Mesenchymal stem cell (in vitro differentiated cells and primary cell): ENCODE results near the gene ITGB7.
A peak's percentile ranks its signal among the peaks of the same experiment; 100 is the strongest.

Experiments
- DNase-seq: peaks from one replicate; pipeline ENCODE4 v3.0.0-alpha.2; 2013
- H2AFZ ChIP-seq: one replicate; pipeline ENCODE4 v1.6.1; 2013; ENCODE audit warnings: low read depth, mild to moderate bottlenecking, control low read depth, inconsistent platforms, low read length, moderate library complexity
- H2AK5ac ChIP-seq: 2 replicates; pipeline ENCODE4 v1.6.1; 2013; ENCODE audit warnings: low read length, moderate library complexity, mild to moderate bottlenecking, inconsistent platforms; ENCODE audit not compliant: severe bottlenecking
- H2BK120ac ChIP-seq: one replicate; pipeline ENCODE4 v1.6.1; 2013; ENCODE audit warnings: low read depth, mild to moderate bottlenecking, inconsistent platforms, low read length, moderate library complexity
- H2BK12ac ChIP-seq, 2 experiments: one replicate each; pipeline ENCODE4 v1.6.1; 2013; ENCODE audit warnings: inconsistent platforms in 2 of 2, low read length in 2 of 2, mild to moderate bottlenecking in 2 of 2, moderate library complexity in 2 of 2, control low read depth in 1 of 2
- H2BK15ac ChIP-seq: one replicate; pipeline ENCODE4 v1.6.1; 2013; ENCODE audit warnings: mild to moderate bottlenecking, low read depth, inconsistent platforms; ENCODE audit not compliant: poor library complexity, severe bottlenecking
- H2BK5ac ChIP-seq: 2 replicates; pipeline ENCODE4 v1.6.1; 2013; ENCODE audit warnings: low read depth, mild to moderate bottlenecking, low read length, control low read depth, inconsistent platforms; ENCODE audit not compliant: poor library complexity, severe bottlenecking
- H3K14ac ChIP-seq, 2 experiments: one replicate each; pipeline ENCODE4 v1.6.1; 2013; ENCODE audit warnings: inconsistent platforms in 2 of 2, low read length in 2 of 2, control low read depth in 1 of 2, mild to moderate bottlenecking in 1 of 2, moderate library complexity in 1 of 2
- H3K18ac ChIP-seq, 2 experiments: one replicate each; pipeline ENCODE4 v1.6.1; 2013; ENCODE audit warnings: inconsistent platforms in 2 of 2, low read length in 2 of 2, control low read depth in 1 of 2, low read depth in 1 of 2, mild to moderate bottlenecking in 1 of 2
- H3K23ac ChIP-seq, 2 experiments: one replicate each; pipeline ENCODE4 v1.6.1; 2013; ENCODE audit warnings: inconsistent platforms in 2 of 2, low read length in 2 of 2, mild to moderate bottlenecking in 2 of 2, moderate library complexity in 2 of 2, control low read depth in 1 of 2
- H3K27ac ChIP-seq: 2 replicates; pipeline ENCODE4 v1.5.1; 2013; ENCODE audit warnings: mild to moderate bottlenecking, moderate library complexity, low read length, control low read depth, inconsistent platforms; ENCODE audit not compliant: poor library complexity, severe bottlenecking
- H3K27me3 ChIP-seq, 2 experiments: 2 replicates each; pipeline versions ENCODE4 v1.6.1 to v1.7.0; 2013; ENCODE audit warnings: low read length in 2 of 2, mild to moderate bottlenecking in 2 of 2, moderate library complexity in 2 of 2, control low read depth in 1 of 2, inconsistent platforms in 1 of 2; ENCODE audit not compliant: control insufficient read depth in 1 of 2, insufficient read depth in 1 of 2
- H3K36me3 ChIP-seq, 2 experiments: 2 replicates each; pipeline versions ENCODE4 v1.6.1 to v1.7.0; 2013; ENCODE audit warnings: low read length in 2 of 2, control low read depth in 1 of 2, inconsistent platforms in 1 of 2, low read depth in 1 of 2, mild to moderate bottlenecking in 1 of 2; ENCODE audit not compliant: insufficient read depth in 2 of 2, control insufficient read depth in 1 of 2
- H3K4ac ChIP-seq, 2 experiments: one replicate each; pipeline ENCODE4 v1.6.1; 2013; ENCODE audit warnings: inconsistent platforms in 2 of 2, low read length in 2 of 2, mild to moderate bottlenecking in 2 of 2, moderate library complexity in 2 of 2, control low read depth in 1 of 2, low read depth in 1 of 2
- H3K4me1 ChIP-seq: 2 replicates; pipeline ENCODE4 v1.6.1; 2013; ENCODE audit warnings: low read depth, low read length, control low read depth; ENCODE audit not compliant: control insufficient read depth, insufficient read depth
- H3K4me2 ChIP-seq: 2 replicates; pipeline ENCODE4 v1.6.1; 2013; ENCODE audit warnings: low read length, mild to moderate bottlenecking, inconsistent platforms; ENCODE audit not compliant: poor library complexity, severe bottlenecking
- H3K4me3 ChIP-seq, 2 experiments: 2 replicates each; pipeline versions ENCODE4 v1.5.1 to v1.7.0; 2013; ENCODE audit warnings: low read length in 2 of 2, mild to moderate bottlenecking in 2 of 2, control low read depth in 1 of 2, low read depth in 1 of 2; ENCODE audit not compliant: insufficient read depth in 1 of 2
- H3K79me1 ChIP-seq: replicated peaks from 2 replicates; pipeline ENCODE4 v1.6.1; 2013; ENCODE audit warnings: mild to moderate bottlenecking, control low read depth, low read length, inconsistent platforms; ENCODE audit not compliant: poor library complexity, severe bottlenecking
- H3K9ac ChIP-seq: 2 replicates; pipeline ENCODE4 v1.7.0; 2013; ENCODE audit warnings: mild to moderate bottlenecking, low read length, moderate library complexity
- H3K9me3 ChIP-seq: 2 replicates; pipeline ENCODE4 v1.7.0; 2013; ENCODE audit warnings: mild to moderate bottlenecking, low read length; ENCODE audit not compliant: control insufficient read depth
- H4K8ac ChIP-seq: one replicate; pipeline ENCODE4 v1.6.1; 2013; ENCODE audit warnings: inconsistent platforms, mild to moderate bottlenecking, low read length, moderate library complexity
- H4K91ac ChIP-seq: one replicate; pipeline ENCODE4 v1.6.1; 2013; ENCODE audit warnings: mild to moderate bottlenecking, low read length, inconsistent platforms
- WGBS: methylation state at CpG from one replicate; pipeline ENCODE4 v1.1.7; 2013; ENCODE audit warnings: mixed read lengths; 5-methylcytosine and 5-hydroxymethylcytosine counted together

ITGB7 gene

DNA sequence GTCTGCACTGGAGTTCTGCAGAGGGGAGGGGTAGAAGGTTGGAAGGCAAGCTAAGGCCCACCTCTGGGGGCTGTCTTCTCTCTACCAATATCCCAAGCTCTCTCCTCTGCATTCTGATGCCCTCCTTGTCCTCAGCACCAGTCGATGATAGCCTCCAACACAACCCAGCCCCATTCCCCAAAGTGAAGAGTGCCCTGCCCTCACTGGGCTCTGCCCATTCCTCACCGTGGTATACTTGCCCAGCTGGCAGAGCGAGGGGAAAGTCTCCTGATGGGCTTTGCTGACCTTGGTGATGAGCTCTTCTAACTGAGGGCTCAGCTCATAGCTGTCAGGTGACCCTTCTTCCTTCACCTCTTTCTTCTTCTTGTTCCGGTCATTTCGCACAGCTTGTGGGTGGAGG, 7.2 kb upstream of the ITGB7 start:
- Histone ChIP-seq H3K9me3 (no peaks in the 10 kb centered on the region), H2AFZ (no peak overlapping the region), H3K23ac (no peak overlapping the region), H3K36me3 (peaks cover 45 to 66% of the 10 kb centered on the region in 2 experiments), H3K4me1 (peaks cover 14% of the 10 kb centered on the region), H3K27ac (no peak overlapping the region), H2AK5ac (no peak overlapping the region), H3K4me3 (no peak overlapping the region), H4K91ac (no peak overlapping the region), H3K14ac (no peak overlapping the region), H3K4me2 (no peak overlapping the region), H2BK12ac (no peak overlapping the region), H3K79me1 (peaks cover 11% of the 10 kb centered on the region), H4K8ac (no peak overlapping the region), H3K27me3 (no peaks in the 10 kb centered on the region), H2BK15ac (no peak overlapping the region), H2BK5ac (no peak overlapping the region), H3K18ac (no peak overlapping the region), H3K4ac (no peak overlapping the region), H2BK120ac (no peak overlapping the region), H3K9ac (peak overlapping the region; percentile 24)
- DNase-seq, result no peak
- WGBS, result 86% methylated on average over 5 of the region's 5 CpGs

DNA sequence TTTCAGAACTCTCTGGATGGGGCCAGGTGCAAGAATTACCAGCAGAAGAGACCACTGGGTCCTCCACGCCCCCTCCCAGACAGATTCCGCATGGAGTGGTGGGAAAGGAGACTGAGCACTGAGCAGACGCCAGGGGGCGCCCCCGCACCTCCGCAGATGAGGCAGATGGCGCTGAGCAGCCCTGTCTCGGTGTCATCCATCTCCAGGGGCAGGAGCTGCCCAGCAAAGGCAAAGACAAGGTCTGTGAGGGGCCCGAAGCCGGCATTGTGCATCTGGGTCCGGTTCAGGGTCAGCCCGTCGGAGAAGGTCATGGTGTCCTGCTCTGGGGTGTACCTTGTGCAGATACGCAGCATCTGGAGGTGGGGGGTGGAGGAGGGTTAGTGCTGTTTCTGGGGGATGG, 6.3 kb upstream of the ITGB7 start:
- H3K36me3 ChIP-seq, result peaks cover 48 to 66% of the 10 kb centered on the region in 2 experiments
- no peaks in the 10 kb centered on the region for H3K27me3 ChIP-seq
- no peak overlapping the region for H4K8ac ChIP-seq
- no peak overlapping the region for H2AK5ac ChIP-seq
- H3K4me1 ChIP-seq, result peaks cover 10% of the 10 kb centered on the region
- H3K4me2 ChIP-seq, result no peak overlapping the region
- H4K91ac ChIP-seq, result no peak overlapping the region
- H3K23ac ChIP-seq, result no peak overlapping the region
- no peak overlapping the region for H3K4ac ChIP-seq
- H3K27ac ChIP-seq, result no peak overlapping the region
- DNase-seq, result peak; percentile 75
- no peak overlapping the region for H2BK5ac ChIP-seq
- no peak overlapping the region for H2BK120ac ChIP-seq
- H3K4me3 ChIP-seq, result no peak overlapping the region
- H3K9ac ChIP-seq, result peak overlapping the region; percentile 41
- H3K79me1 ChIP-seq, result peaks cover 11% of the 10 kb centered on the region
- no peak overlapping the region for H2BK15ac ChIP-seq
- WGBS, result 9% methylated on average over 14 of the region's 14 CpGs
- no peaks in the 10 kb centered on the region for H3K9me3 ChIP-seq
- H2BK12ac ChIP-seq, result no peak overlapping the region
- no peak overlapping the region for H2AFZ ChIP-seq
- no peak overlapping the region for H3K14ac ChIP-seq
- H3K18ac ChIP-seq, result no peak overlapping the region

DNA sequence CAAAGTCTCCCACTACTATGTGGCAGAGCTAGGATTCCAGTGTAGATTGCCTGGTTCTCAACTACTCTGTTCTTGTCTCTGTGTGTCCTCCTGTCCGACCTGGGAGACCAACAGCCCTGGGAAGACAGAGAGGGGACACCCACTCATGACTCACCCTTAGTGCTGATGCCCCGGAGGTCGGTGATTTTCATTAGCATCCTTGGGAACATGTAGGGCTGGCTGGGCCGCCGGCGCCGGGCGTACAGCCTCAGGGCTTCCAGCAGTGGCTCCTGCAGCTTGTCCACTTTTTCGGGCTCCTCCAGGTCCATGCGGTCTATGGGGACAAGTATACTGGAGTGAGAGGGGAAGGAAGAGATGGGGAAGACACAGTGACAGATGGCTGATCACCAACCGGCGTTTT, 5.9 kb upstream of the ITGB7 start:
- H3K36me3 ChIP-seq, result peaks cover 48 to 66% of the 10 kb centered on the region in 2 experiments
- 55% methylated on average over 12 of the region's 12 CpGs for WGBS
- no peak overlapping the region for H4K91ac ChIP-seq
- H4K8ac ChIP-seq, result no peak overlapping the region
- no peak overlapping the region for H3K4ac ChIP-seq
- H3K79me1 ChIP-seq, result peaks cover 11% of the 10 kb centered on the region
- no peak overlapping the region for H2BK12ac ChIP-seq
- H2AK5ac ChIP-seq, result no peak overlapping the region
- H3K4me1 ChIP-seq, result peaks cover 9% of the 10 kb centered on the region
- H2BK120ac ChIP-seq, result no peak overlapping the region
- peak overlapping the region; percentile 41 for H3K9ac ChIP-seq
- no peak overlapping the region for H3K4me3 ChIP-seq
- no peaks in the 10 kb centered on the region for H3K9me3 ChIP-seq
- no peak overlapping the region for H3K27ac ChIP-seq
- H2BK5ac ChIP-seq, result no peak overlapping the region
- H3K14ac ChIP-seq, result no peak overlapping the region
- peak overlapping the region; percentile 29 for H2BK15ac ChIP-seq
- H2AFZ ChIP-seq, result no peak overlapping the region
- DNase-seq, result no peak
- no peaks in the 10 kb centered on the region for H3K27me3 ChIP-seq
- no peak overlapping the region for H3K18ac ChIP-seq
- no peak overlapping the region for H3K23ac ChIP-seq
- H3K4me2 ChIP-seq, result no peak overlapping the region

DNA sequence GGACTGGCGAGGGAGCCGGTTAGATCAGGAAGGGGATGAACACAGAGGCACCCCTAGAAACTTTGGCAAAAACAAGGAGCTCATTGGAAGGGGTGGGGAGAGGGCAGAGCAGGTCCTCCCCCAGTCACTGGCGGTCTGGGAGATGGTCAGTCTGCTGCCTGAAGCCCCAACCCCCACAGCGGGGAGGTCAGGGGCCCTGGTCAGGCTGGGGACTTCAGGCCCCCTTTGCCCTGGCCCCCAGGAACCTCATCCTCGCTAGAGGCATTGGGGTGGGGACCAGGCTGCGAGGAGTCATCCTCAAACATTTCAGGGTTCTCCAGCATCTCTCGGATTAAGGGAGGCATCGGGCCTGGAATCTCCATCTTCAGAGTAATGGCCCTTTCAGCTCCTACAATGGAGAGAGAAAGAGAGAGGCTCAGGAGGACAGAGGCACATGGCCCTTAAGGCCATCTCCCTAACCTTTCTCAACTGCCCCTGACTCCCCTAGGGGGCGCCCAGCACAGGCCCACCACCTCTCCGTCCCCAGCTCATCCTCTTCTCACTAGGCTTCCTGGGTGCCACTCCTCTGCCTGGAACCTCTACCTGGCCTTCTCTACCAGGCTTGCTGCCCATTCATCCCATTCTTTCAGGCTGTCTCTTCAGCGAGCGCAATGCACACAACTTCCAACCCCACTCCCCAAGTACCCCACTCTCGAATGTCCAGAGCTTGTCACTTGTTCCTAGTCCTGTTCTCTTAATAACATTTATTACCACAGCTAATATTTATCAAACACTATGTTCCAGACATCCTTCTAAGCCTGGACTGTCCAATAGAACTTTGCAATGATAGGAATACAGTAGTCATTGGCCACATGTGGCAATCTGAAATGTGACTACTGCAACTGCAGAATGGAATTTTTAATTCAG, 4.7 kb upstream of the ITGB7 start:
- H2BK120ac ChIP-seq, result no peak overlapping the region
- H3K14ac ChIP-seq, result no peak overlapping the region
- no peak overlapping the region for H2AK5ac ChIP-seq
- no peaks in the 10 kb centered on the region for H3K27me3 ChIP-seq
- H3K9ac ChIP-seq, result no peak overlapping the region
- H3K4me2 ChIP-seq, result no peak overlapping the region
- no peak overlapping the region for H3K18ac ChIP-seq
- peaks cover 3% of the 10 kb centered on the region for H3K79me1 ChIP-seq
- no peak overlapping the region for H3K4me3 ChIP-seq
- no peak overlapping the region for H4K91ac ChIP-seq
- no peaks in the 10 kb centered on the region for H3K9me3 ChIP-seq
- H2AFZ ChIP-seq, result no peak overlapping the region
- no peak overlapping the region for H2BK5ac ChIP-seq
- H3K27ac ChIP-seq, result no peak overlapping the region
- peaks cover 3% of the 10 kb centered on the region for H3K4me1 ChIP-seq
- no peak for DNase-seq
- peaks cover 48 to 66% of the 10 kb centered on the region in 2 experiments for H3K36me3 ChIP-seq
- H3K23ac ChIP-seq, result no peak overlapping the region
- no peak overlapping the region for H4K8ac ChIP-seq
- no peak overlapping the region for H3K4ac ChIP-seq
- 89% methylated on average over 13 of the region's 13 CpGs for WGBS
- H2BK15ac ChIP-seq, result no peak overlapping the region
- no peak overlapping the region for H2BK12ac ChIP-seq
